ENCODE measurements around the gene ARG1. TPM values are rescaled to one million over a fixed set of nuclear protein-coding genes. Genes with fewer than 3 reads are reported as not detected.

The ARG1 gene
- polyA plus RNA-seq, 1 of the 3 experiments (the other 2 are of a cell fraction): not detected

DNA sequence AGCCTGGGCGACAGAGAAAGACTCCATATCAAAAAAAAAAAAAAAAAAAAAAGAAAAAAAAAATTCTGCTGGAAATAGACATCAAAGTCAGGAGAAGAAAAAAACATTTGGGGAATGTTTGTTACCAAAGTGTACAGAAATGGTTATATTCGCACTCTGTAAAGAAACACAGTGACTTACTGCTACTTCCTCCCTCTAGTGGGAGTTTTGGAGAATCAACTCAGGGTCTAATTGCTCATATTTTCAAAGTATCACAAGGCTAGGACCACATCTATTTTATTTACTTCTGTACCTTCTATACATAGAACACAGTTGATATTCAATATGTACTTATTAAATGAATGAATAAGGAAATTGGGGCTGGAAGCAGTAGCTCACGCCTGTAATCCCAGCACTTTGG, 24.4 kb downstream of the ARG1 start:
- 90% methylated on average over 3 of the region's 3 CpGs for WGBS (ENCODE audit: low lambda C conversion rate)
- POLR2A ChIA-PET: no interaction called here

DNA sequence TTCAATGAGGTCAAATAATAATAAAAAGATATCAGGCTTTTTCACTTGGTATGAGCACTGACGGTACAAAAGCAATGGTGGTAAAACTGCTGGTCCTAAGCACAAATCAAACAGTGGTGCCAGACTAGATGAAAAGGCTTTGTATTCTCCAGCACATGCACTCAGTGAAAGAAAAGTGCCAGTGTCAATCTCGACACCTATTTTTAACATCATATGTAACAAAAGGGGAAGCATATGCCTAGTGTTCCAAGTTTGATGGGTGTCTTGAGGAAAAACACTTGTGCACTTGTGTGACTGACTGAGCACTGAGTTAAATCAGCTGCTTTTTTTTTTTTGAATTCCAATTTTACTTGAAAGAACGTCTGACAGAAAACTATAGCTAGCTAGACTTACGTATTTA, 27.7 kb downstream of the ARG1 start:
- WGBS (ENCODE audit: low lambda C conversion rate): 93% methylated on average over 4 of the region's 4 CpGs

More for the DNA sequence above, 24.4 kb downstream of the ARG1 start:
- DNase-seq: peak; percentile 3
- peaks cover 83 to 90% of the 10 kb centered on the region in 2 experiments for H3K36me3 ChIP-seq (replicated peaks in 1 of 2; ENCODE audit: control insufficient read depth in 1 of 2, insufficient read depth in 2 of 2, low read length in 1 of 2)
- H2AFZ ChIP-seq (ENCODE audit: low read depth): no peak overlapping the region
- H3K9me2 ChIP-seq: no peaks in the 10 kb centered on the region
- H4K20me1 ChIP-seq (ENCODE audit: insufficient read depth): no peaks in the 10 kb centered on the region
- H3K27ac ChIP-seq (ENCODE audit: low read depth in 2 of 2, low read length in 1 of 2): no peak overlapping the region
- no peak overlapping the region for H3K4me2 ChIP-seq
- H3K9me3 ChIP-seq: no peaks in the 10 kb centered on the region
- H3K4me1 ChIP-seq (ENCODE audit: control insufficient read depth in 1 of 2, insufficient read depth in 2 of 2, low read depth in 1 of 2, low read length in 1 of 2): no peaks in the 10 kb centered on the region
- TF ChIP-seq RAD21 (IDR thresholded peaks at IDR 0.05; ENCODE audit: low read length) (peak; percentile 15; the same call in 1 of the 2 replicates), FOSL2 (IDR thresholded peaks at IDR 0.05; ENCODE audit: borderline replicate concordance, low read depth) (no peak)
- TF ChIP-seq, protein P1, sequence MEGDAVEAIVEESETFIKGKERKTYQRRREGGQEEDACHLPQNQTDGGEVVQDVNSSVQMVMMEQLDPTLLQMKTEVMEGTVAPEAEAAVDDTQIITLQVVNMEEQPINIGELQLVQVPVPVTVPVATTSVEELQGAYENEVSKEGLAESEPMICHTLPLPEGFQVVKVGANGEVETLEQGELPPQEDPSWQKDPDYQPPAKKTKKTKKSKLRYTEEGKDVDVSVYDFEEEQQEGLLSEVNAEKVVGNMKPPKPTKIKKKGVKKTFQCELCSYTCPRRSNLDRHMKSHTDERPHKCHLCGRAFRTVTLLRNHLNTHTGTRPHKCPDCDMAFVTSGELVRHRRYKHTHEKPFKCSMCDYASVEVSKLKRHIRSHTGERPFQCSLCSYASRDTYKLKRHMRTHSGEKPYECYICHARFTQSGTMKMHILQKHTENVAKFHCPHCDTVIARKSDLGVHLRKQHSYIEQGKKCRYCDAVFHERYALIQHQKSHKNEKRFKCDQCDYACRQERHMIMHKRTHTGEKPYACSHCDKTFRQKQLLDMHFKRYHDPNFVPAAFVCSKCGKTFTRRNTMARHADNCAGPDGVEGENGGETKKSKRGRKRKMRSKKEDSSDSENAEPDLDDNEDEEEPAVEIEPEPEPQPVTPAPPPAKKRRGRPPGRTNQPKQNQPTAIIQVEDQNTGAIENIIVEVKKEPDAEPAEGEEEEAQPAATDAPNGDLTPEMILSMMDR (IDR thresholded peaks at IDR 0.05): peak; percentile 52
- no peaks in the 10 kb centered on the region for H3K27me3 ChIP-seq (ENCODE audit: insufficient read depth)
- CTCF ChIA-PET: interaction anchor here (0.6 to 3.2 kb wide), 7 partner anchors 12 to 712 kb away, joined by 3 to 17 read pairs (median 4); partner anchors contain the start of gene MED23
- H3K4me3 ChIP-seq (ENCODE audit: low read depth in 2 of 2, low read length in 1 of 2): no peak overlapping the region
- H3K79me2 ChIP-seq (ENCODE audit: insufficient read depth): no peaks in the 10 kb centered on the region
- H3K9ac ChIP-seq: no peak overlapping the region
- H3F3A ChIP-seq (replicated peaks; ENCODE audit: insufficient read depth): peaks cover 3% of the 10 kb centered on the region

DNA sequence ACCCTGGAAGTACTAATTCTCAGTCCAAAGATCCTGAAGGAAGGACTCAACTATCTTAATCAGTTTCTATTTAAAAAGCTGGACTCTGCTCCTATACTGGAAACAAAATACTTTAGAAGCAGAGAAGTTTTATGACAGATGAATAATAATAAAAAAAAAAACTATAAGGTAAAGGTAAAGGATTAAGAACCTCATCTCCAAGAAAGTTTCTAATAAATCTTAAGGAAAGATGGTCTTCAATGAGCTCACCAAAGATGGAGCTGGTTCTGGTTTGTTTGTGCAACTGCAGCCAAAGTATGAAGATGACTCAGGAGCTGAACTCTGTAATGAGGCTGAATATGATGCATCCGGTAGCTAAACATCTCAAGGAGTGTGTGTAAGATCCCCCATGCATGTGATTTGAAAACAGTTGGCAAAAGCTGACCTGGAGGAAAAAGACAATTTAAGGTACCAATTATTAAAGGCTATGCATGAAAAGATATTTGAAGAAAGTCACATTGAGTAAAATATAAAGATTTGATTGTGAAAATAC, 29.8 kb downstream of the ARG1 start:
- Histone ChIP-seq H4K20me1 (ENCODE audit: insufficient read depth) (no peaks in the 10 kb centered on the region), H3K4me1 (ENCODE audit: control insufficient read depth in 1 of 2, insufficient read depth in 2 of 2, low read depth in 1 of 2, low read length in 1 of 2) (no peaks in the 10 kb centered on the region), H2AFZ (ENCODE audit: low read depth) (no peak overlapping the region), H3K9me3 (no peaks in the 10 kb centered on the region), H3K4me2 (no peak overlapping the region), H3K9ac (no peak overlapping the region), H3K9me2 (no peaks in the 10 kb centered on the region), H3K27me3 (ENCODE audit: insufficient read depth) (no peaks in the 10 kb centered on the region), H3K36me3 (replicated peaks in 1 of 2; ENCODE audit: control insufficient read depth in 1 of 2, insufficient read depth in 2 of 2, low read length in 1 of 2) (peaks cover 76 to 91% of the 10 kb centered on the region in 2 experiments), H3K79me2 (ENCODE audit: insufficient read depth) (no peaks in the 10 kb centered on the region), H3F3A (replicated peaks; ENCODE audit: insufficient read depth) (peaks cover 9% of the 10 kb centered on the region), H3K4me3 (ENCODE audit: low read depth in 2 of 2, low read length in 1 of 2) (no peak overlapping the region), H3K27ac (ENCODE audit: low read depth in 2 of 2, low read length in 1 of 2) (peak overlapping the region in 1 of 2 experiments; percentile 9; a peak in 2 of 4 replicates)
- ChIA-PET CTCF (interaction anchor here (0.6 to 2.9 kb wide), 4 partner anchors 9 to 84 kb away, joined by 3 to 17 read pairs (median 3); partner anchors contain the start of gene MED23), POLR2A (no interaction called here)
- DNase-seq: no peak
- WGBS (ENCODE audit: low lambda C conversion rate): 79% methylated on average over 1 of the region's 1 CpG
- 0 out of 2 replicates have a peak, but pooled peaks have one; percentile 32 for TF ChIP-seq JUND (IDR thresholded peaks at IDR 0.05)
- TF ChIP-seq RXRA (IDR thresholded peaks at IDR 0.05; ENCODE audit: borderline replicate concordance, low read depth): peak; percentile 26; the same call in 1 of the 2 replicates
- no peak for TF ChIP-seq EP300 (IDR thresholded peaks at IDR 0.05; ENCODE audit: borderline replicate concordance in 1 of 2, low read depth in 1 of 2, low read length in 1 of 2)
- TF ChIP-seq FOSL2 (IDR thresholded peaks at IDR 0.05; ENCODE audit: borderline replicate concordance, low read depth): peak; percentile 63; the same call in 1 of the 2 replicates
- no peak for TF ChIP-seq TAF1 (IDR thresholded peaks at IDR 0.05; ENCODE audit: borderline replicate concordance, low read depth, low read length)
- TF ChIP-seq RAD21 (IDR thresholded peaks at IDR 0.05; ENCODE audit: low read length): no peak

More for the DNA sequence above, 27.7 kb downstream of the ARG1 start:
- ChIA-PET POLR2A (no interaction called here), CTCF (interaction anchor here (1.0 to 2.9 kb wide), 3 partner anchors 9 to 28 kb away, joined by 3 to 17 read pairs (median 3); partner anchors contain the start of gene MED23)
- peaks cover 81 to 92% of the 10 kb centered on the region in 2 experiments for H3K36me3 ChIP-seq (replicated peaks in 1 of 2; ENCODE audit: control insufficient read depth in 1 of 2, insufficient read depth in 2 of 2, low read length in 1 of 2)
- H2AFZ ChIP-seq (ENCODE audit: low read depth): no peak overlapping the region
- H3K27me3 ChIP-seq (ENCODE audit: insufficient read depth): no peaks in the 10 kb centered on the region
- no peak overlapping the region for H3K4me2 ChIP-seq
- H3F3A ChIP-seq (replicated peaks; ENCODE audit: insufficient read depth): peaks cover 9% of the 10 kb centered on the region
- DNase-seq: no peak
- TF ChIP-seq GATA2 (CRISPR knock-in tag; IDR thresholded peaks at IDR 0.05) (no peak), MXI1 (IDR thresholded peaks at IDR 0.05; ENCODE audit: low read depth, low read length) (no peak), FOXM1 (IDR thresholded peaks at IDR 0.05; ENCODE audit: low read depth) (no peak), FOSL2 (IDR thresholded peaks at IDR 0.05; ENCODE audit: borderline replicate concordance, low read depth) (no peak), EP300 (IDR thresholded peaks at IDR 0.05; ENCODE audit: borderline replicate concordance in 1 of 2, low read depth in 1 of 2, low read length in 1 of 2) (no peak)
- H3K9me3 ChIP-seq: no peaks in the 10 kb centered on the region
- no peak overlapping the region for H3K27ac ChIP-seq (ENCODE audit: low read depth in 2 of 2, low read length in 1 of 2)
- H3K9ac ChIP-seq: no peak overlapping the region
- H3K79me2 ChIP-seq (ENCODE audit: insufficient read depth): no peaks in the 10 kb centered on the region
- no peaks in the 10 kb centered on the region for H4K20me1 ChIP-seq (ENCODE audit: insufficient read depth)
- no peaks in the 10 kb centered on the region for H3K4me1 ChIP-seq (ENCODE audit: control insufficient read depth in 1 of 2, insufficient read depth in 2 of 2, low read depth in 1 of 2, low read length in 1 of 2)
- no peaks in the 10 kb centered on the region for H3K9me2 ChIP-seq
- H3K4me3 ChIP-seq (ENCODE audit: low read depth in 2 of 2, low read length in 1 of 2): no peak overlapping the region
